GM18511 (cell line): ENCODE results near the gene PLPP4.
A peak's percentile ranks its signal among the peaks of the same experiment; 100 is the strongest.

ENCODE experiments used
- ATAC-seq: cut with Tn5 transposase; IDR thresholded peaks from one replicate; pipeline ENCODE4 v1.9.1; 2021; ENCODE audit warnings: mild to moderate bottlenecking, moderate library complexity; ENCODE audit not compliant: unreplicated experiment

PLPP4 gene

DNA sequence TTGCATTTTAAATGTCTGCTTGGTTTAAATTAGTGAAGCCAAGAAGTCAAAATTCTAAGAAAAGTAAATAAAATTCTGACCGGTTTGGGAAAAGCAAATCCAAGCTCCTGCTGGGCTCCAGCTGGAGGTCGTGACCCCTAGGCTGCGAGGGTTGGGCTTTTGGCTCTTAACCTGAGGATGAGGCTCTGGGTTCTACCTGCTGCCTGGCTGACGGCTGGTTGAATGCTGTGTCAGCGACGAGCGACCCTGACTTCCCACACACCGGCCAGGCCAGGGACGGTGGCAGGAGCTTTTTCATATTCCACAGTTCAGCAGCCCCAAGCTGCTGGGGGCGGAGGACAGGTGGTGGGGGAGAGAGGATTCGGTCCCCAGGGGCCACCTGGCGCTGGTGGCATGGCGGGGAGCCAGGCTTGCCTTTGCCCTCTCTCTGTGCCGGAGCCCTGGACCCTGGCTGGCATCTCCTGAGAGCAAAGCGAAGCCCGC, 843 bp upstream of the PLPP4 start:
- no peak for ATAC-seq

DNA sequence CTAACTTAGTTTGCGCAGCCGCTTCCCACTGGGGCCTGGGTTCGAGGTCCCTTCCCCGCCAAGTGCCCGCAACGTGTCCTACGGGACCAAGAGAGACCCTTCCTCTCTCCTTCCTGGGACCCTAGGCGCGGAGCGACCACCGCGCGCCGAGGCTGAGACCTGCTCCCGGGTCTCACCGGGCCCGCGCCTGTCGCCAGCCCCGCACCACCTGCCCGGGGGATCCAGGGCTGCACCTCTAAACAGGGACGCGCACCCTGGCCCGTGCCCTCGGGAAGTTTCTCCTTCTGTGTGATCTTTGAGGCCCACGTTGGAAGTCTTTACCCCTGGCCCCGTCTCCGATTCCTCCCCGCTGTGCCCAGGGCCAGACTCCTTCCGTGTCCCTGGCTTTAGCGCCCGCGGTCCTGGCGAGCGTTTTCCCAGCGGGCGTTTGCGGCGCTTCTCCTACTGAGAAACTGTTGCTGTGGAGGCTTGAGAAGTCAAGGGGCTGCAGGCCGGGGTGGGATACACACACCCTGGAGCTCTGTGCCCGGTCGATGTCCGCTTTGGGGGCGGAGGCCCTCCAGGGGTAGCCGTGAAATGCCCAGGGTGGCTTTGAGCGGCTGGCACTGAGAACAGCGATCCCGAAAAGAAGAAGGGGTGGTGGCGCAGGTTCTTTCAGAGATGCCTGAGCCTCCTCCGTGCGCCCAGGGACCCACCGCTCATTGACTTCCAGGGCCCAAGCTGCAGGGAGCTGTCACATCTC, 575 bp downstream of the PLPP4 start:
- no peak for ATAC-seq

DNA sequence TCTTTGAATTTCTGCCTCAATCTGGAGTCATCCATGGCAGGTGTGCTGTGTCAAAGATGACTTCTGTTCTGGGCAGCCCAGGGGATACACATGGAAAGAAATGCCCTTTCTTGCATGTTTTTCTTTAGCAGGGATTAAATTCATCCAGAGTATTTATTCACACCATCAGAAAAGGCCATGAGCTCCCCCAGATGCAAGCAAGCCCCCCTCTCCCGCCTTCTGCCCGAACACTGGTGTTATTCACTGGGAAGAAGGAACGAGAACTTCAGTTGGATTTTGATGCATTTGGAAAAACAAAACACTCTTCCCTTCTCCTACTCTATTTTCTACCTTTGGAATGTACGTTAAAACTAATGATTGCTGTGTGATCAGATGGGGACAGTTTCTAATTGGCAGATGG, 1.4 kb downstream of the PLPP4 start:
- no peak for ATAC-seq

DNA sequence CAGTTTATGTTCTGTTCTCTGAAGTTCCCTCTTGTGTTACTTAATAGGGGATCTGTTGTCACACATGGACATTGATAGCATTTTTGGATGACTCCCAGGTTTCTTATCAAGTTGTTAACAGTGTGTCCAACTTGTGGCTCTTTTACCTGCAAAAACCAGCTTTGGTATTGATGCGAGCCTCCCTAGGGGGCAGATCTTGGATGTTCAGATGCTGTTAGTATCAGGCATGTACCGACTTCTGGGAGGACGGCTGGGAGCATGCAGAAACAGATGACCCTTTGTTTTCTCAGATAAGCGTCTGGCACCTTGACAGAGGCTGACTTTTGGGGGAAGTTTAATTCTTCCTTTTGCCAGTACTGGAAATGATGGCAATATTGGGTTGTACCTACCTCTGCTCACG, 2.2 kb downstream of the PLPP4 start:
- no peak for ATAC-seq

DNA sequence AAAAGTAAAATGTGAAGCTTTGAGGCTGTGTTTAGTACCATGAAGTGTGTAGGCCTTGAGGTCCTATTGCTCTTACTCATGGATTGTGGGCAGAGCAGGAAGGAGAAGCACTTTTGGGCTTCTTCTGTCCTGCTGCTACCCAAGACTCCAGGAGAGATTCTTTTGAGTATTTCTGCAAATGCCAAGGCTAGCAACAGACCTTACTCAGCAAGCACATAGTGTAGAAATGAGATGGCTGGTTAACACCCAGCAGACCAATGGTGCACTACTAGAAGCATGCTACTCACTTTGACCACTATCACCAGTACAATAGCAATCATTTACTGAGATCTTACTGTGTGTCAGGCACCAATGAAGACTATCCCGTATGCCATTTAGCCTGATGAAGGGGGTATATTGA, 3.2 kb downstream of the PLPP4 start:
- ATAC-seq = no peak

DNA sequence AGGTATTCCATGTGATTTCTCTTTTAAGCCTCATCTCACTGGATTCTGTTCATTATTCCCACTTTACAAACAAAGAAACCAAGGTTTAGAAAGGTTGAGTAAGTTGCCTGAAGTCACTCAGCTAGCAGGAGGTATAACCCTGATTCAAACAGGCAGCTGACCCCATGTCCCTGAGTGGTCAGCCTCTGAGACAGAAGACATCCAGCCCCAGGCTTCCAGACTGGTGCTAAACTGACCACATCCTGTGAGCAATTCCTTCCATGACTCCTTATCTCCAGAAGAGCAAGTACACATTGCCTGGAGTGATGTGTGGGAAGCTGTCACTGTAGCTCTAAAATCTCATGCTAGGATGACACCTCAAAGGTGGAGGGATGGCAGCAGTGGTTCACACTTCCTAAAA, 3.7 kb downstream of the PLPP4 start:
- ATAC-seq = no peak

DNA sequence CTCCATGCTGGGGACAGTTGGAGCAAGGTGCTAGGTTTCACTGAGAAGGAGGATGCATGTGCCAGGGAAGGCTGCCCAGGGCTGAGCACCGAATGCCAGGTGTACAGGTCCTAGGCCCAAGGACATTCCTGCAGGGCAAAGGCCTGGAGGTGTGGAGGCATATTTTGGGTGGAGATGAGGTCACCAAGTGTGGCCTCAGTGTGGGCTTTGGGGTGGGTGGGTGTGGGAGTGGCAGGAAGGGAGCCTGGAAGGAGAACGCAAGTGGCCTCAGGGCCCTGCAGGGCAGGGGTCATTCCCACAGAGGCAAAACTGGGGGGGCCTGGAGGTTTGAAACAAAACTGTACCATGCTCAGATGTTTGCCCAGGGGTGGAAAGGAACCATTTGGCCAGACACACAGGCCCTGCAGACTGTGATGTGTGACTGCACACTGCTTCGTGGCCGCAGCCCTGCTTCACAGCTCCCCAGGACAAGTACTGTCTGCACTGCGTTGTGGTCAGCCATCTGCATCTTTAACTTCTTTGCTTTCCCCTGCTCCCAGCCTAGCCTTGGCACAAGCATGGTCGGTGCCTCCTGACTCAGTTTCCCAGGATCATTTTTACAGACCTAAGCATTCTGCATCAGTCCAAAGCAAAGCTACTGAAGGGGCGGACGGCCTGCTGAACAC, 5.1 kb downstream of the PLPP4 start:
- no peak for ATAC-seq

DNA sequence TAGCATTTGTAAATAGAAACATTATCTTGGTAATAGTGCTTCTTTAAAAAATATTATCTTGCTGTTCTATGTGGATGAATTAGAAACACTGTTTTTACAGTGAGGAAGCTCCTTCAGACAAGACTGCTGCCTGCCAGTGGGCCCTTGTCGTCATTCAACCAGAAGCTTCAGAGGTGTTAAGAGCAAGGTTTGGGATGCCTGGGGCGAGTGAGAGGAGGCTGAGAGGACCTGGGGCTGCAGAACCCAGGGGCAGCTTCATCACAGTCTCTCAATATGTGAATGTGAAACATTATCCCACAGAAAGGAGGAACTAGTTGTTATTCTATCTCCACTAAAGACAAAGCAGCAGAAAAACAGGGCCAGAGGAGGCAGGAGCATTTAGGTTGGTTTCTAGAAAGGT, 8.1 kb downstream of the PLPP4 start:
- no peak for ATAC-seq

DNA sequence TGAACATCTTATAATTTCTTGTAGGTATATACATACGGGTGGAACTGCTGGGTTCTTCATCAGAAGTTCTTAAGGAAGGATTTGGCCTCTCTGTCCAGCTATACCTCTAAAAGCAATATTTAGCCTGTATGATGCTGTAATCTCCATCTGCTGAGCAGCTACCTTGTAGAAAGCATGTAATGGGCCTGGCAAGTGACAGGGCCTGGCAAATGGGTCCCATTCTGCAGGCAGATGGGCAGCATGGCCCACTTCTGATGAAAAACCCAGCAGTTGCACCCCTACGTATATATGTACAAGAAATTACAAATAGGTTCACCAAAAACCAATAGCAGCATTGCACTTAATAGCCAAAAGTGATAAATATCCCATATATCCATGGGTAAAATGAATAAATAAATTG, 9.0 kb downstream of the PLPP4 start:
- ATAC-seq = no peak

DNA sequence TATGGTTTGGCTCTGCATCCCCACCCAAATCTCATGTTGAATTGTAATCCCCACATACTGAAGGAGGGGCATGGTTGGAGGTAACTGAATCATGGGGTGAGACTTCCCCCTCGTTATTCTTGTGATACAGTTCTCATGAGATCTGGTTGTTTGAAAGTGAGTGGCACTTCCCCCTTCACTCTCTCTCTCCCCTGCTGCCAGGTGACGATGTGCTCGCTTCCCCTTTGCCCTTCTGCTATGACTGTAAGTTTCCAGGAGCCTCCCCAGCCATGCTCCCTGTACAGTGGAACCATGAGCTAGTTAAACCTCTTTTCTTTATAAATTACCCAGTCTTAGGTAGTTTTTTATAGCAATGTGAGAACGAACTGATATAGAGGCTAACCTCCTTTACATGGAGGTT, 16.6 kb downstream of the PLPP4 start:
- peak; percentile 70 for ATAC-seq

DNA sequence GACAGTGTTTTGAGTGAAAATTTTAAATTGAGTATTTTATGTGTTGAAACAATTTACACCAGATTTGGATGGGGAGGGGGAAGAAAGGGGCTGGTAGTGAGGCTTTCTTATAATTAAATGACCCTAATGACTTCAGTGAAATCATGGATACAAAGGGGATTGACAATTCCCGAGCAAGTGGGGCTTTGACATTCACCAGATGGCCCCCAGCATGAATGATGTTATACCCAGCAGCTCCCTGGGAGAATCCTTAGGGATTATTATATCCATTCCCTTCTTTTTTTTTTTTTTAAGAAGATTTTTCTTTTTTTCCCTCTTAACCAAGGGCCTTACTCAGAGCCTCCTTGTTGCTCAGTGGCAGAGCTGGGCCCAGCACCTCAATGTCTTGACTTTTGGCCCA, 17.9 kb downstream of the PLPP4 start:
- no peak for ATAC-seq

DNA sequence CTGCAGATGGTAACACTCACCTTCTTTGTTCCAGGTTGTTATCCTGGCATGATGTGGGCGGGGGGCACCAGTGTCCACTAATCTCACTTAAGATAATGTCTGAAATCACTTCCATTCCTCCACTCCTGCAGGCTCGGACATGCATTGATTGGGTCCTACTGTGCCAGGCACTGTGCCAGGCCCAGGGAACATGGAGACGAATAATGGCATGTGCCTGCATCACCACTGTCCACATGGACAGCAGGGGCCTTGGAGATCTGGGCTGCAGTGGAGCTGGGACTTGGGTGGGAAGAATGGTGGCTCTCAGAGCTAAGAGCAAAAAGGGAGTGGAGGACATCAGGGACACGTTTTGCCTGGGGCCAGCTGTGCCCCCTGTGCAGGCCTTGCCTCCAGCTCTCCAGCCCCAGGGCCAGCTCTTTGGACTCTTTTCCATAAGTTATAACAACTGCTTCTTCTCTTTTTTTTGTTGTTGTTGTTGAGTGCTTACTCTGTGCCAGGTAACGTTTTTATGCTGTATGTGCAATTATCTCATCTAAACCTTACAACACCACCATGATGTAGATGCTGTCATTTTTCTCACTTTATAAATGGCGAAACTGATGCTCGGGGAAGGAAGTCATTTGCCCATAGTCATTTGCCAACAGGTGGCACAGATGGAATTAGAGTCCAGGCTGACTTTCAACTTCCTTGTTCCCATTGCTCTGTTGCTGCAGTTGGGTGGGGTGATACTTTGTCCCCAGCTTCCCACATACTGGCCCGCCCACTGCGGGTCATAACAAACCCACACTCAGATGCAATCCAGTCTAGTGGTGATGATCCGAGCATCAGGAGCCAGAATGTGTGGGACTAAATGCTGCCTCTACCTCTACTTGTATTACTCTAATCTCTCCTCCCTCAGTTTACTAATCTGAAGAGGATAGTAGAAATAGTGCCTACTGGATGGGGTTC, 19.1 kb downstream of the PLPP4 start:
- no peak for ATAC-seq

DNA sequence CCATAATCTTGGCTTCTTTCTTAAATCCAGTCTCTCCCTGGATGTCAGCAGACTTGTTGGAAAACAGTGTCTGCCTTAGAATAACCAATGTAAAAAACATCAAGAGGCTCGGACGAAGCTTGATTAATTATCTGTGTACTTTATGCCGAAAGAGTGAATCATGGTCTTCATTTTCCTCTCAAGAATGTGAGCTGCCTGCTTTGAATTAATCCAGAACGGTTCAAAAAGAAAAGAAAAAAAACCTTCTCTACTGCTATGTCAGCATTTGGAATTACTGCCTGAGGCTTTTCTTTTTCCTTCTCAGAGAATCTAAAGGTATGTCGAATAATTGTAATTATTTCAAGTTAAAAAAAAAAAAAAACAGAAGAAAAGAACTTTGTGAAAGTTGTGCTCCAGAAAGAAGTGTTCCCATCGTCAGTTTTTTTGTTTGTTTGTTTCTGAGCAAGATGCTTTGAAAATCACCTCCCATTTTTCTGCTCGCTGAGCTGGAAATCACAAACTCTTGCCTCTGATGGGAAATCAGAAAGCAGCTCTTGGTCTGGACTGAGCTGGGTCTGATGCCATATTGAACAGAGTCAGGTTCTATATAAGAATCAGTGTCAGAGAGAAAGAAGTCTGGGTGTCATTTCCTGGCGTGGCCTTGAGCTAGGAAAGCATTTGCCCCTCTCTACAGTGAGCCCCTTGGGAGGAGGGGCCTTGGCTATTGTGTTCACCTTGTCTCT, 20.2 kb downstream of the PLPP4 start:
- no peak for ATAC-seq

DNA sequence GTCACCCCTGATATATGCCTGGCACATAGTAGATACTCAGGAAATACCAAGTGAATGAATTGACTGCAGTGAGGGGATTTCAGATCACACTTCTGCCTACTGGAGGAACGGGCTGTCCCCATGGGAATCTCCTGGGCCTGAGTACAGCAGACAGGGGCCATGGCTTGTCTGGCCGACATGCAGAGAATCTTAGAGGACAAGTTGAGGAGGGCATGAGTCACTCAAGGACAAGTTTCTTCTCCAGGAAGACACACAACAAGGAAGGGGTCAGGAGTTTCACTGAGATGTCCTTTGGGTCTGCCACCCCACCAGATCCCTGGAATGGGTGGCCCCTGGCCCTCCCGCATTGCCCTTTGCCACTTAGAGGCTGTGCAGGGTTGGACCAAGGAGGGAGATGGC, 20.7 kb downstream of the PLPP4 start:
- ATAC-seq = no peak

DNA sequence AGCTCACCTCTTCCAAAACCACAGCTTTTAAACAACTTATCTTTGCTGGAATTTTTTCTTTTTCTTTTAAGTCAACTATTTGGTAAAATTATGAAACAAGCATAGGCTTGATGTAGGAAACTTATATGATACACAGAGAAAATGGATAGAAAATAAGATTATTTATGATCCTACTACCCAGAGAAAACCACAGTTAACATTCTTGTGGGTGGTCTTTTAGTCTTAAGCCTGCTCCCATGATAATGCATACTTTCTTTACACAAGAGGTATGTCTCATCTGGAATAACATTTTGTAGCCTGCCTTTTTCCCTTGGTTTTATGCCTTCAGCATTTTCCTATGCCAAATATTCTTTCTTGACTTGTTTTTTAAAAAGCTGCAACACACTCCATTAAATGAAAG, 21.4 kb downstream of the PLPP4 start:
- ATAC-seq = no peak

DNA sequence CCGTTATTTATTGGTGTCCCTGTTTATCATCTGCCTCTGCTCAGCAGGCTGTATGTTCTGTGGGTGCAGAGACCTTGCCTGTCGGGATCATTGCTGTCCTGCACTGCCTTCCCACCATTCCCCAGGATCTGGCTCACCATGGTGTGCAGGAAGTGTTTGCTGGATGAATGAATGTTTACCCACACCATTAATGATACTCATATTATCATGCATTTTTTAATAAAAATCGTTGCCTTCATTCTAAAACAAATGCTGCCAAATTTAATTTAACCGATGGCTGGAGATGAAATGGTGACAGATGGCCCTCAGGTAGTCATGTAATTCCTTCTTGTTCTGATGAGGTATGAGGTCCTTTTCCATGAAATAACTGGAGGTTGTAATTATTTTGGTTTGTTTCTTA, 22.5 kb downstream of the PLPP4 start:
- ATAC-seq = no peak

DNA sequence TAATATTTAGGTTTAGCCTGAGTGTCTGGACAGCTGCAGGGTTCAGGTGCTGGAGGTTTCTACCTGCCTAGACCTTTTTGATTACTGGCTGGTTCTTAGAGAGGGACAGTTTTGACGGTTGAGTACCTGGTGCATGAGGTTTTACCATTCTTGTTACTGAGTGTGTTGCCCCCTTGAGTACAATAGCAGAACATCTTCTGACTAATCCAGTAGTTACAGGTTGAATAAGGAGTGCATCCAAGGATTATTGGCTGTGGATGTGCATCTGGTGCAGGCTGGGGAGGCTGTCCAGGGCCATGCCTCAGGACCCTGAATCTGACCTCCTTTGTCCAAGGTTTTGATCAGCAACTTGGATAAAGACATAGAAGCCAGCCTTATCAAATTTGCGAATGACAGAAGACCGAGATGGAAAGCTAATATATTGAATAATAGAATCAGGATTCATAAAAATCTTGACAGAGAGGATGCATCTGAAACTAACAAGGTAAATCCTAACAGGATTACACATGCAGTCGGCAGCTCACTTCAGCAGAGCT, 23.1 kb downstream of the PLPP4 start:
- ATAC-seq = no peak

DNA sequence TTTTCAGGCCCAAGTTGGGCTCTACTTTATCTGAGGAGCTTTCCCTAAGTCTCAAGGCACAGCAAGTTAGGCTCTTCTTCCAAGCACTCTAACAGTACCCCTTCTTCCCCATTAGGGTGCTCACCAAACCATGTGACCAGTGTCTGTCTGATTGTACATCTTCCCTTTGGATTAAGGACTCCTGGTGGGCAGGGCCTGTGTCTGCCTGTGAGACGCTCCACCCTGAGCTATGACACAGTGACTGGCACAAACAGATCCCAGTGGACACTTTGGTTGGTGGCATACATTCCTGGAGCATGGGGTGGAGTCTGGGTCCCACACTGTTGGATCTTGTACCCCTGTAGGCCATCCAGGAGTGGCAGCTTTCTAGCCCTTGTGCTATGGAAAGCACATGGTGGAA, 23.8 kb downstream of the PLPP4 start:
- ATAC-seq = no peak

DNA sequence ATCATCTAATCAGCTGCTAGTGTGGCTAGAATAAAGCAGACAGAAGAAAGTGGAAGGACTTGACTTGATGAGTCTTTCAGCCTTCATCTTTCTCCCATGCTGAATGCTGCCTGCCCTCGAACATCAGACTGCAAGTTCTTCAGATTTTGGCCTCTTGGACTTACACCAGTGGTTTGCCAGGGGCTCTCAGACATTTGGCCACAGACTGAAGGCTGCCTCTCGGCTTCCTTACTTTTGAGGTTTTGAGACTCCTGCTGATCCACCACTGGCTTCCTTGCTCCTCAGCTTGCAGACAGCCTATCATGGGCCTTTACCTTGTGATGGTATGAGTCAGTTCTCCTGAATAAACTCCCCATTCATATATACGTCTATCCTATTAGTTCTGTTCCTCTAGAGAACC, 26.0 kb downstream of the PLPP4 start:
- ATAC-seq = no peak

DNA sequence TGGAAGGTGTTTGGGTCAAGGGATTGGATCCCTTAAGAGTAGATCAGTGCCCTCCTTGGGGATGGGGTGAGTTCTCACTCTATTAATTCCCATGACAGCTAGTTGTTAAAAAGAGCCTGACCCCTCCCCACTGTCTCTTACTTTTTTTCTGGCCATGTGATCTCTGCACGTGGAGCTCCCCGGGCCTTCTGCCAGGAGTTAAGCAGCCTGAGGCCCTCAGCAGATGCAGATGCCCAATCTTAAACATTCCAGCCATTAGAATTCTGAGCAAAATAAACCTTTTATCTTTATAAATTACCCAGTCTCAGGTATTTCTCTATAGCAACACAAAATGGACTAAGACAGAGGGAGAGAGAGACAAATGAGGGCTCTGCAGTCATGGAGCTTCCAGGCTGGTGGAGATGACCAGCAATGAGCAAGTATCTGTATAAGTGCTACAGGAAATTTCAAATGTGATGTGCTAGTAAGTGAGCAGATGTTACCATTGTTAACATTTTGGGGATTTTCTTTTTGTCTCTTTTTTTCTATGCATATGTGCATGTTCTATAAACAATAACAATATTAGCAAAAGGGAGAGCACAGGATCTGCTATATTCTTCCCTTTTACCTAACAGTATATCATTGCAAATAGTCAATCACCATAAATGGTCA, 26.7 kb downstream of the PLPP4 start:
- no peak for ATAC-seq
